Upper lobe of left lung (tissue), 6 donors: ENCODE data around the gene ZFR. TPM values are rescaled to one million over a fixed set of nuclear protein-coding genes. Genes with fewer than 3 reads are reported as not detected.

Source experiments
- ATAC-seq, 2 donors: fragments of 200-7000 bp; cut with Tn5 transposase; one replicate each; pipeline ENCODE4 v1.9.1; 2022; ENCODE audit warnings: mild to moderate bottlenecking in 2 of 2, moderate library complexity in 2 of 2; ENCODE audit not compliant: low FRiP score in 2 of 2
- DNase-seq, 2 donors: peaks; one replicate each; pipeline ENCODE4 v3.0.0-alpha.2; 2019 to 2020
- H3K27ac ChIP-seq, 4 donors: fragments of 200-600 bp; sonication (generic); one replicate each; pipeline ENCODE4 v1.5.1; 2016 to 2019
- H3K27me3 ChIP-seq, 4 donors: fragments of 200-600 bp; sonication (generic); one replicate each; pipeline ENCODE4 v1.5.1; 2017 to 2019
- H3K36me3 ChIP-seq, 4 donors: fragments of 200-600 bp; sonication (generic); one replicate each; pipeline ENCODE4 v1.5.1; 2016 to 2019
- H3K4me1 ChIP-seq, 4 donors: fragments of 200-600 bp; sonication (generic); one replicate each; pipeline ENCODE4 v1.5.1; 2018 to 2019
- H3K4me3 ChIP-seq, 4 donors: fragments of 200-600 bp; sonication (generic); one replicate each; pipeline ENCODE4 v1.5.1; 2017 to 2019; ENCODE audit warnings: mild to moderate bottlenecking in 2 of 4, moderate library complexity in 1 of 4
- H3K9me3 ChIP-seq, 4 donors: fragments of 200-600 bp; sonication (generic); one replicate each; pipeline ENCODE4 v1.5.1; 2018 to 2019
- EP300 ChIP-seq, 4 donors: sonication (generic); formaldehyde crosslinking; IDR thresholded peaks; one replicate each; pipeline ENCODE4 v1.5.1; 2017; ENCODE audit warnings: antibody characterized with exemption in 4 of 4, control low read depth in 2 of 4
- POLR2A ChIP-seq, 4 donors: fragments of 450-650 bp; IDR thresholded peaks; one replicate each; pipeline ENCODE4 v1.5.1; 2016 to 2017; ENCODE audit warnings: antibody characterized with exemption in 4 of 4, mild to moderate bottlenecking in 2 of 4
- POLR2AphosphoS5 ChIP-seq, 2 donors: sonication (generic); formaldehyde crosslinking; IDR thresholded peaks; one replicate each; pipeline ENCODE4 v1.5.1; 2017; ENCODE audit warnings: antibody characterized with exemption in 2 of 2
- WGBS, 2 donors: methylation state at CpG; one replicate each; pipeline ENCODE4 v1.1.5; 2017 to 2018; 5-methylcytosine and 5-hydroxymethylcytosine counted together
- total RNA-seq, 6 donors: library from RNA; depleted of rRNA in 4 of 6; stranded (reverse); fragments of >200 nt in 4 of 6; gene quantifications; one replicate each; pipeline versions ENCODE4 v1.1.0 to v1.2.1, GENCODE V29; 2016 to 2021
- TF ChIP-seq, protein P1 (sequence below), 6 experiments: fragments of 450-650 bp in 4 of 6; fragments of 200-600 bp in 2 of 6; sonication (generic) in 2 of 6; IDR thresholded peaks; one replicate each; pipeline ENCODE4 v1.5.1; 2016 to 2019; ENCODE audit warnings: antibody characterized with exemption in 6 of 6
- donor health status: DM: no; HTN: no; CAD: no; lungs with moderate emphysema.
- donor health status: DM: no; HTN: yes; CAD: no; lungs with severe emphysema.

The ZFR gene
- total RNA-seq, 6 donors from 2014 or later: 33.8 to 85.1 (median 50.2) TPM

- DNase-seq: peak in 1 of 2 donors; percentile 59
- H3K4me1 ChIP-seq: peaks cover 18 to 29% (median 22%) of the 10 kb centered on the region in 4 donors
- no peaks in the 10 kb centered on the region for H3K36me3 ChIP-seq
- peaks cover 0 to 4% (median 0%) of the 10 kb centered on the region in 4 donors for H3K27me3 ChIP-seq
- no peak overlapping the region for H3K4me3 ChIP-seq
- no peak overlapping the region for H3K27ac ChIP-seq
- H3K9me3 ChIP-seq: no peaks in the 10 kb centered on the region
- WGBS, 2 donors: 90 to 92% methylated on average over 23 of the region's 23 CpGs
- no peak for ATAC-seq
- TF ChIP-seq EP300 (IDR thresholded peaks at IDR 0.05) (no peak), POLR2AphosphoS5 (IDR thresholded peaks at IDR 0.05) (no peak), POLR2A (IDR thresholded peaks at IDR 0.05) (no peak)
- TF ChIP-seq, protein P1, sequence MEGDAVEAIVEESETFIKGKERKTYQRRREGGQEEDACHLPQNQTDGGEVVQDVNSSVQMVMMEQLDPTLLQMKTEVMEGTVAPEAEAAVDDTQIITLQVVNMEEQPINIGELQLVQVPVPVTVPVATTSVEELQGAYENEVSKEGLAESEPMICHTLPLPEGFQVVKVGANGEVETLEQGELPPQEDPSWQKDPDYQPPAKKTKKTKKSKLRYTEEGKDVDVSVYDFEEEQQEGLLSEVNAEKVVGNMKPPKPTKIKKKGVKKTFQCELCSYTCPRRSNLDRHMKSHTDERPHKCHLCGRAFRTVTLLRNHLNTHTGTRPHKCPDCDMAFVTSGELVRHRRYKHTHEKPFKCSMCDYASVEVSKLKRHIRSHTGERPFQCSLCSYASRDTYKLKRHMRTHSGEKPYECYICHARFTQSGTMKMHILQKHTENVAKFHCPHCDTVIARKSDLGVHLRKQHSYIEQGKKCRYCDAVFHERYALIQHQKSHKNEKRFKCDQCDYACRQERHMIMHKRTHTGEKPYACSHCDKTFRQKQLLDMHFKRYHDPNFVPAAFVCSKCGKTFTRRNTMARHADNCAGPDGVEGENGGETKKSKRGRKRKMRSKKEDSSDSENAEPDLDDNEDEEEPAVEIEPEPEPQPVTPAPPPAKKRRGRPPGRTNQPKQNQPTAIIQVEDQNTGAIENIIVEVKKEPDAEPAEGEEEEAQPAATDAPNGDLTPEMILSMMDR (IDR thresholded peaks at IDR 0.05): no peak
Observed at GRCh38 chr5:32445831-32446614, 1.5 kb upstream of the ZFR start.

DNA sequence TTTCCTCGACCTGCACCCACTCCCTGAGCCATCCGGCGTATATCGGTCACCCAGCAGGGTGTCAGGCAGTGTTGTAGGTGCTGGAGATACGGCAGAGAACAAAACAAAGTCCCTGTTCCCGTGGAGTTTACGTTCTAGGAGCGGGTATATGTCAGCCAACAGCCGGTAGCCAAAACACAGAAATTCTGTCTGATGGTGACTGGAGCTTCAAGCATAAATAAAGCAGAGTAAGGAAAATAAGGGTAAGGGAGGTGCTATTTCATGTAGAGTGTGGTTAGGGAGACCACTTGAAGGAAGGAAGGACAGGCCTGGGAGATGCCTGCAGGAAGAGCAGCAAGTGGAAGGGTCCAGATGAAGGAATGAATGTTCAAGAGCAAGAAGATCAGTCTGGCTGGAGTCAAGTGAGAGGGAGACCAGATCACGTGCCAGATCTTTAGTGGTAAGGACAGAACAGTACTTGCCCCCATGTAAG is 783 bp upstream of the ZFR start:
- WGBS, 2 donors: 70 to 82% methylated on average over 10 of the region's 10 CpGs
- DNase-seq (no peak), ATAC-seq (no peak)
- peaks cover 18 to 33% (median 22%) of the 10 kb centered on the region in 4 donors for H3K4me1 ChIP-seq
- peaks cover 0 to 4% (median 0%) of the 10 kb centered on the region in 4 donors for H3K27me3 ChIP-seq
- H3K9me3 ChIP-seq: no peaks in the 10 kb centered on the region
- H3K36me3 ChIP-seq: no peaks in the 10 kb centered on the region
- no peak overlapping the region for H3K4me3 ChIP-seq
- TF ChIP-seq POLR2A (IDR thresholded peaks at IDR 0.05) (no peak), POLR2AphosphoS5 (IDR thresholded peaks at IDR 0.05) (no peak), EP300 (IDR thresholded peaks at IDR 0.05) (no peak)
- TF ChIP-seq, protein P1 (IDR thresholded peaks at IDR 0.05): no peak
- H3K27ac ChIP-seq: no peak overlapping the region

DNA sequence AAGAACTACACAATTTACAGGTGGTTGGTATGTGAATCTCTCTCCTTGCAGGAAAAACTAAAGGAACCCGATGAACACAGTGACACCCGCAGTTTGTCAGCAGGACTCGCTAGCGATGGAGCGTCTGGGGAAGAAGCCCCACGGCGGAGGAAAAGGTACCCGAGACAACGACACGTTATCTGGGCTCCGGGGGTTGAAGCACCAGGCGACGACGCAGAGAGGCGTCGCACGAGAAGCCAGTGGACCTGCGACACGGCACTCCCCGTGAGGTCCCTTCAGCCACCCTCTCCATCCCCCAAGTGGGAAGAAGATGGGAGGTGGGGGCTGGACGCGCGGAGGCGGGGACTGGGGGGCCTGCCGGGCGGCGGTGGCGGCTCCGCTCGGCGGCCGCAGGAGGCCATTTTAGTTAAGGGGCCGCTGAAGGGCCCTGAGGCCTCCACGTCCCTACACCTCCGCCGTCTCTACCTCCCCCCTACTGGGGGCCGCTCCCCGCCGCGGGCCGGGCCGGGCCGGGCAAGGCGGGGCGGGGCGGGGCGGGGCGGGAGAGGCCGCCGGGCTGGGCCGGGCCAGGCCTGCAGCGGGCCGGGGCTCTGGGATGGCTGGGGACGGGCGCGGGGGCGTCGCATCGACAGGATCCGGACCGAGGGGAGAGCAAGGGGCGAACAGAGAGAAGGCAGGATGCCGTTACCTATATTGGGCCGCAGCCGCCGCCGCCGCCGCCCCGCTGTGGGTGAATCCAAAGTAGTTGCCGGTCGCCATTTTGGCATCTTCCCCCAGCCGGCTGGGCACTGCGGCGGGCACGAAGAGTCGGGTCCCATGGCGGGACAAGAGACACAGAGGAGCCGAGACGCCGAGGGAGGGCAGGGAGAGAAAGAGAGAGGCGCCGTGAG is 754 bp downstream of the ZFR start:
- 0 to 1% methylated on average over 39 to 44 of the region's 83 CpGs for WGBS, 2 donors
- TF ChIP-seq POLR2A (IDR thresholded peaks at IDR 0.05): no peak
- no peak for TF ChIP-seq POLR2AphosphoS5 (IDR thresholded peaks at IDR 0.05)
- TF ChIP-seq EP300 (IDR thresholded peaks at IDR 0.05): no peak
- TF ChIP-seq, protein P1 (IDR thresholded peaks at IDR 0.05): no peak

DNA sequence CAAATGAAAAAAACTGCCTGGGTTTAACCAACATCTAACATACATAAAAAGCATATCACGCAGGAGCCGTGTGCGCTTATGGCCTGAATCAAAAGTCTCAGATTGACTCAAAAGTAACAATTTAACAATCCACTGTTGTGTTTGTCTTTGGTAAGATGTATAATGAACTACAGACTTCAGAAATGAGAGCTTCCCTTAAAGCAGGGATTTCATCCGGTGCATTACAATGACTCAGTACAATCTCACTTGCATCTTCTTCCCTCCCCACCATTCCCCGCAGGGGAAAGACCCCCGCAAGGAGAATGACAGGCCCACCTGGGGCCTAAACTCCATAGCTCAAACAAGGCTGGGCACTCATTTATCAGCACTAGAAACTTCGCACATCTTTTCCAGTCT is 1.4 kb downstream of the ZFR start:
- WGBS, 2 donors: 21 to 41% methylated on average over 3 to 7 of the region's 7 CpGs
- Histone ChIP-seq H3K27me3 (peaks cover 0 to 4% (median 0%) of the 10 kb centered on the region in 4 donors), H3K27ac (peak overlapping the region; percentile 94 to 99 (median 98)), H3K36me3 (no peaks in the 10 kb centered on the region), H3K4me1 (peaks cover 19 to 48% (median 31%) of the 10 kb centered on the region in 4 donors), H3K9me3 (no peaks in the 10 kb centered on the region), H3K4me3 (peak overlapping the region in 3 of 4 donors; percentile 95 to 99 (median 95))
- no peak for TF ChIP-seq POLR2A (IDR thresholded peaks at IDR 0.05)
- TF ChIP-seq, protein P1 (IDR thresholded peaks at IDR 0.05): no peak
- no peak for TF ChIP-seq POLR2AphosphoS5 (IDR thresholded peaks at IDR 0.05)
- TF ChIP-seq EP300 (IDR thresholded peaks at IDR 0.05): no peak
- ATAC-seq (no peak), DNase-seq (no peak)

More for the DNA sequence above, 754 bp downstream of the ZFR start:
- peak; percentile 67 to 85 for ATAC-seq
- H3K4me3 ChIP-seq: peak overlapping the region; percentile 93 to 99 (median 95)
- no peaks in the 10 kb centered on the region for H3K9me3 ChIP-seq
- H3K36me3 ChIP-seq: no peaks in the 10 kb centered on the region
- H3K4me1 ChIP-seq: peaks cover 19 to 45% (median 28%) of the 10 kb centered on the region in 4 donors
- H3K27ac ChIP-seq: peak overlapping the region; percentile 94 to 99 (median 98)
- DNase-seq: peak; percentile 36 to 93
- H3K27me3 ChIP-seq: peaks cover 0 to 4% (median 0%) of the 10 kb centered on the region in 4 donors
